Ramos (cell line): ENCODE results near the gene CCDC68.
"Not testable (repeated sequence)": the region's sequence is repeated elsewhere in the genome, so short reads cannot be mapped to it uniquely, and the experiment has no call there.

Experiments
- in situ Hi-C: fragments of 300-500 bp; cut with MboI; formaldehyde crosslinking; loops from one replicate; pipeline ENCODE4 v1.14.3; 2022; ENCODE audit warnings: low sequenced_read_pairs; ENCODE audit not compliant: unreplicated experiment

Gene CCDC68, protein sequence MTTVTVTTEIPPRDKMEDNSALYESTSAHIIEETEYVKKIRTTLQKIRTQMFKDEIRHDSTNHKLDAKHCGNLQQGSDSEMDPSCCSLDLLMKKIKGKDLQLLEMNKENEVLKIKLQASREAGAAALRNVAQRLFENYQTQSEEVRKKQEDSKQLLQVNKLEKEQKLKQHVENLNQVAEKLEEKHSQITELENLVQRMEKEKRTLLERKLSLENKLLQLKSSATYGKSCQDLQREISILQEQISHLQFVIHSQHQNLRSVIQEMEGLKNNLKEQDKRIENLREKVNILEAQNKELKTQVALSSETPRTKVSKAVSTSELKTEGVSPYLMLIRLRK

DNA sequence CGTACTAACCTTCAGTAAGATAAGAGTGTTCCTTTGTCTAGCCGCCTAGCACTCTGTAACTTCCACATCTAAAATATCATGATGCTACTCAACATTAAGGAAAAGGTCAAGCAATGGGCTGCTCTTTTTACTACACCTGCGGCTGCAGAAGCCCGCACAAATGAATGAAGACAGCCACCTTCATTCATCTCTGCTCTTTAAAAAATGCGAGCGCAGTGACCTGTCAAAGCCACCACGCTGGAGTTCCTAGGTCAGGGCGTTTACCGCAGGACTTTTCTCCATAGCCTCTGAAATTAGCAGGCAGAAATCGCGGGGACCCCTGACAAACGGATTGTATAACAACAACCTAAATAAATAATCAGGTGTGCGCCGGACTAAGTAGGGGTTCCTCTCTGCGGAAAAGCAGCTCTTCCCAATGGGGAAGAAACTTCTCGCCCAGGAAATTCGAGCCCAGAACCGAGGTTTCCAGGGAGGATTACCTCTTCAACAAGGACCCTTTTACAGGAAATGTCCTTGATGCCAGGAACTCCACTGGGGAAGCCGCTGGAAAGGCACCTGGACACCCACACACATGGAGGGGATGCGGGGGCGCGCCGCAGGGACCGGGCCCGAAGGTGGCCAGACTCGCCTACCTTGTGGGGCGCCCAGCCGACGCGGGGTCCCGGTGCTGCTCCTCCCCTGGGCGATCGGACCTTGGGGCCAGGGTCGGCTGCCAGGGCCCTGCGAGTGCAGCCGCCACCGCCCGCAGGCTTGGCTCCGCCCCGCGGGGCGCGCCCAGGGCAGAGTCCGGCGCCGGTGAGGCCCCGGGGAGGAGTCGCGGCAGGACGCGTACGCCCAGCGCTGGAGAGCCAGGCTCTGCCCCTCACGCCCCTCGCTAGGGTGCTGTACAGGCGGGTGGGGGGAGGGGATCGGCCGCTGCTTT lies at the start of gene CCDC68:
Gene CCDC68 (minus strand): TSS at position 758 of the 922 bp plus-strand sequence. CDS start 16,670 bp downstream, outside the sequence.
- in situ Hi-C loops: no loop called here

DNA sequence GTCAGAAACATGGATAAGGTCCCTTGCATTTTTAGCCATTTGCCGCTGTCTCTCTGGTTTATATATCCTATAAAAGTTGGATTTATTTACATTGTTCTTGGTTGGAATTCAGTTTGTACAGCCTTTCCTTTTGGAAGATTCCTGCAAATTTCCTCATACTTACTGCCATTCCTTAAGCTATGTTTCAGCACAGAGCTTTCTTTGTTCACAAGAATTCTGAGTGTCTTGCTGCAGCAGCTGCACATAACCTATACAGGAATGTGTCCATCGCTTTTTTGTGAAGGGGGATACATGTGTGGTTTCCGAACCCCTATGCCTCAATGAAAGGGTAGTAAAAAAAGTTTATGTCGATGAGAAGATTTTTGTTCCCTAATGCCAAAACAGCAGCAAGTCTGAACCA lies 48.3 kb upstream of the CCDC68 start:
- in situ Hi-C loops: no loop called here

DNA sequence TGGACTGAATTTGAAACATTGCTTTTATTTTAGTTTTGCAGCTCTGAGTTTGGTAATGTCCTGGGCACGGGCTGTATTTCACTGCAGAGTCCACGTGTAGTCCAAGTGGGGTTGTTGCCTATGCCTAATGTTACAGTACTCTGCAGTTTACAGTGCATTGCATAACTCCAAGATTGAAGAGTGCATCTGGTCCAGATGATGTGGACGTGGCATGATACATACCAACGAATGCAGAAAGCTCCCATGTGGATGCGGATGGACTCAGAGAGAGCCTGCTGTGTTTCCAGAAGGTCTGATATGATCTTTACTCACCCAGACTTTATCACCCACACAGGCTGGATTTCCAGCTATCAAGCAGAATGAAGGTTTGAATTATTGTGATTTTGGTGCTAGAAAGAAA lies 44.4 kb upstream of the CCDC68 start:
- in situ Hi-C loops: no loop called here

DNA sequence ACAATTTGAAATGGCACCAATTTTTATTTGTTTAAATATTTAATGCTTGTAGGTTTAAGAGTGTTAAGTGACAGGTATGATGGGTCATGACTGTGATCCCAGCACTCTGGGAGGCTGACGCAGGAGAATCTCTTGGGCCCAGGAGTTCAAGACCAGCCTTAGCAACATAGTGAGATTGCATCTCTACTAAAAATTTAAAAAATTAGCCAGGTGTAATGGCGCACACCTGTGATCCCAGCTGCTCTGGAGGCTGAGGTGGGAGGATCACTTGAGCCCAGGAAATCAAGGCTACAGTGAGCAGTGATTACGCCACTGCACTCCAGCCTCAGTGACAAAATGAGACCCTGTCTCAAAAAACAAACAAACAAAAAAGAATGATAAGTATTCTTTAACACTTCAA lies 43.0 kb upstream of the CCDC68 start:
- in situ Hi-C loops: no loop called here

DNA sequence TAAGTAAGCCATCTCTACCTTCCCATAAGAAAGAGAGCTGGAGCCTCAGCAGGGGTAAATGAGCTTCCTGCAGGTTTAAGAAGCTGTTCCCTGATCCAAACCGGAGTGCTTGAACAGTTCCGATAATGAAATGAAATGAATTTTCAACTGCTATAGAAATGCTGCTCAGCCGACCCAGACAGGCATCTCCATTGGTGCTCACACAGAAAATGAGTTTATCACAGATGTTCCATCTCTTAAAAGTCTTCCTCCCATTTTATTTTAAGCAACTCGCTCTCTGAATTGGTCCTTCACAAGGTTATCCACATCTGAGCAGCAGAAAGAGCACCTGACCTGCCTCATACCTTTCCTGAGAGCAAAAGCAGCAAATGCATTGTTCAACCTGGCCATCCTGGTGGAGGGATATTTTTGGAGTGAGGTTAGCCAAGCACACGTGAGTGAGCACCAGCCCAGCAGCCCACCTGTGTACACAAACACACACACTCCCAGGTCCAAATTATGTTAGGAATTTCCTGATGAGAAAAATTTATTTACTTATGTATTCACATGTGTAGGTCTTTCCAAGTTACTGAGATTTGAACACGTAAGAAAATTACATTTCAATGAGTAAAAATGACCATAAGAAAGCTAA lies 42.2 kb upstream of the CCDC68 start:
- in situ Hi-C loops: no loop called here

DNA sequence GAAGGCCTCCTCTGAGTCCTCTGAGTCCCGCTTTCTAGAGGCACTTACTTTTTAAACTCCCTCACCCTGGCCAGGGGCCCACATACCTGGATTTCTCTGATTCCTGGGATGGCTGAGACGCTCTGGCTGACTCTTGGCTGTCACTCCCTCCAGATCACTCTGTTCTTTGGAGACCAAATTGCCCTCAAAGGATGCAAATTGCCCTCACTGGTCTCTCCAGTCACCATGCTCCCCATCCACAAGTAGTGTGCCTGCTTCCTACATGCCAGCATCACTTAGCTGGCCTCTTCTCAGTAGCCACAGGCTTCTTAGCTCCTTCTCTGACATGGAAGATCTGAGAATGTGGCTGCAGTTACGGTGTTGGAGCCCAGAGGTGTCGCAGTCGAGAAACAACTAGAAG lies 41.3 kb upstream of the CCDC68 start:
- in situ Hi-C loops: no loop called here

DNA sequence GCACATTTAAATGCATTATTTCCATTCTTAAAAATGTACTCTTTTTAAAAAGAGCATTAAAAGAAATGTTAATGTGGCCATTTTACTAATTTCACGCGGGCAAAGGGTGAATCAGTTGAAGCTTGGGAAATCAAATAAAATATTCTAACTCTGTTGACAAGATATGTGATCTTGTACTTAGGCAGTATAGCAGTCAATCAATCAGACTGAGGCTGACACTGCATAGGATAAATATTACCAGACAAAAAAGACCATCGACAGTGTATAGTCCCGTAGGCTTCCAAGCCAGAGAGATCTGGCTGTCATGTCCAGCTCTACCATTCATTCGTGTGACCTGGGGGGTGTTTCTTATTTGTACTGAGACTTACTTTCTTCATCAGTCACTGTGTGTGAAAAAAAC lies 39.8 kb upstream of the CCDC68 start:
- in situ Hi-C loops: no loop called here

DNA sequence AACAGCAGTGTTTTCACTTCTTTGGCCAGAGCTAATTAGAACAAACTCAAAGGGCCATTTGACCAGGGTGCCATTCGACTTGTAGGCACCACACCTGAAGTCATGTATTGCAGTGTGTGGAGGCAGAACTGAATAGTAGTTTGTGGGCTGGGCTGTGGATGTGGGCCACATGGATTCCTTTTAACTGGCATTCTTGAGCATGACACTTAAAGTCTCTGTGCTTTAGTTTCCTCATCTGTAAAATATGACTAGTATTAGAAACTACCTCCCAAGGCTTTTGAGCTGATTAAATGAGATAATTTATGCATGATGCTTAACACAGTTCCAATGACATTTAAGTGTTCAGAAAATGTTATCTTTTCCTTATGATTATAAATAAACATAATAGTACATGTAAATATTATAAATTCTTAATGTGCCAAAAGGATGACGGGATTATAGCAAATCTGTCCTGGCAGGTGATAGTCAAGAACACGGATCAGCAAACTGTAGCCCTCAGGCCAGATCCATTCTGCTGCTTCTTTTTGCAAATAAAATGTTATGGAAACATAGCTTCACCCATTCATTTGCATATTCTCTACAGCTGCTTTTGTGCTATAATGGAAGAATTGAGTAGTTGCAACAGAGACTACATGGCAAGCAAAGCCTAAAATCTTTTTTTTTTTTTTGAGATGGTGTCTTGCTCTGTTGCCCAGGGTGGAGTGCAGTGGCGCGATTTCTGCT lies 36.3 kb upstream of the CCDC68 start:
- in situ Hi-C loops: no loop called here

DNA sequence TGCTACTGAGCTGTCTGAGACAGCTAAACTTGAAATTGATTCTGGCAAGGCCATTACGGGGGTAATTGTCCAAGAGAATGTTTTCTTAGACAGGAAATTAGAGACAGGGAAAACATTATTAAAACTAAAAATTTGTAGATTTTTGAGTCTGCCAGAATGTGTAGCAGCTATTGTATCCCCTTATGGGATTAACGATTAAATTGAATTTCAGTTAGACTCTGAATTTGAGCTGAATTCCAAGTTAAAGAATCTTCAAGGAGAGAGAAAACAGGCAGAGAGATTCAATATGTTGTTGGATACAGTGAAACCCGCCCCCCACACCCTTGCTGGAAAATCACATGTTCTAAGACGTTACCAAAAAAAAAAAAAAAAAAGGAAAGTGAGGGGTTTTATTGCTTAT lies 32.7 kb upstream of the CCDC68 start:
- in situ Hi-C loops: no loop called here

DNA sequence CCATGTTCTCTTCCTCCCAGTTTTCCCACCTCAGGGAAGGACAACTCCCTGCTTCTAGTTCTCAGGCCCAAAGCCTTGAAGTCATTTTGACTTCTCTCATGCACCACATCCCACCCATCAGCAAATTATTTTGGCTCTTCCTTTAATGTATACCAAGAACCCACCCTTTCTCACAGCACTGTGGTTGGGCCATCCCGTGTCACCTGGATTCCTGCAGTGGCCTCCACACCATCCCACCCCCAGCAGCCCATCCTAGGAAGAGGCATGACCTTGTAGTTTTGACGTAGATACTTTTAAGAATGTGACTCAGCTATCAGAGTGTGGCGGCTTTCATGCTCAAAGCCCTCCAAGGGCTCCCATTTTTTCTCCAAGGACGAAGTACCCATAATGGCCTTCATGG lies 25.6 kb upstream of the CCDC68 start:
- in situ Hi-C loops: loop anchor here (5.0 kb wide), 1 partner anchor 423 kb away; no protein-coding TSS in a partner anchor

DNA sequence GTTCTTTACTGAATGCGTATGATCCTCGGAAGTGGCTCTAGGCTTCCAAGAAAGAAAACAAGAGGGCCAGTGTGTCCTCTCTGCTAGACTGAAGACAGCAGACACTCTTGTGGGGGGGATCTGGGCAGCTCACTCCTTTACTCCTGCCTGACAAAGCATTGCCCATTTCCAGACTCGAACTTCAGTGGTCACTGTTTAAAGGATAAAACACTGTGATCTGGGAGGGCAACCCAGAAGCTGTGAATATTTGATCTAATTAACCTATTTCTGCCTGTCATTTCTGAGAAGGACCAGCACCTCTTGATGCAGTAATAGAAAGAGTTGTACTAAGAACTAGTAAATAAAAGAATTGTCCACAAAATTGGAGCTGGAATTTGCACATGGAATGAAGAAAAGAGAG lies 24.5 kb upstream of the CCDC68 start:
- in situ Hi-C loops: loop anchor here (5.0 kb wide), 1 partner anchor 421 kb away; no protein-coding TSS in a partner anchor

DNA sequence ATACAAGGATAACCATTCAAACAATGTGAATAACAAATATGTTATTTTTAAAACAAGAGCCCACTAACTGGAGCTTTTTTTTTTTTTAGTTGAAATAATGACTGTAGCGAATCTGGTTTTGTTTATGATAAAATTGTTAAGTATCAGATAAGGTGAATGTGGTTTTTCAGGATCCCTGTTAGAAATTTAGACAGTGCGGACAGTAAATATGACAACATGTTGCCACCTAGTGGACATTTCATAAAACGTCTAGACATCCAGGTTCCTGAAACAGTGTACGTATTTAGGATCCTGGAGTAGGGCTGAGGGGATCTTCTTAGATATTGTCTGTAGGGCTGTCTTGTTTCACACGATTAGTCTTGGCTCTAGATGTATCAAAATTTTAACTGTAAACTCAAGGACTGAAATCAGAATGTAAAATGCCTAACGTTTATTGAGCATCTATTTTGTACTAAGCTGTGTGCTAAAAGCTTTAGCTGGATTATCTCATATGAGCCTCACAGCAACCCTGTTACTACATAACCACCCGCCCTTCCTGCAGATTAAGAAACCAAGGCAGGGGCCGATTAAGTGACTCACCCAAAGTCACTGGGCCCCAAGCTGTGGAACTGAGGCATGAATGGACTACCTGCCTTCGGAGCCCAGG lies 23.9 kb upstream of the CCDC68 start:
- in situ Hi-C loops: loop anchor here (5.0 kb wide), 1 partner anchor 421 kb away; no protein-coding TSS in a partner anchor

DNA sequence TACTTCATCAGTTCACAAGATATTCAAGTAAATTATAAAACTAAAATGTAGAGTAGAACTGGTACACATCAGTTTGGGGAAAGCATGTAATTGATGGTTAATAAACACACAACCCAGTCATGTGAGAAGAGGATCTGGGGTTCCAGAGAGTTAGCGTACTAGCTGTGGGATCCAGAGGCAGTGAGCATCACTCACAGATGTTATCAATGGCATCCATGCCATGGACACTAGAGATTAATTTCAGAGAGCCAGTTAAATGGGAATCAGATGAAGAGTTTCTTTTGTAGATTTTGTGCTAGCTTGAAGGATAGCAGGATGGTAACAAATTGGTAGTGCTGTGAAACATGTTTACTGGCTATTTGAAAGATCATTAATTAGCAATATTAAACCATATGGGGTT lies 21.8 kb upstream of the CCDC68 start:
- in situ Hi-C loops: loop anchor here (5.0 kb wide), 1 partner anchor 419 kb away; no protein-coding TSS in a partner anchor

DNA sequence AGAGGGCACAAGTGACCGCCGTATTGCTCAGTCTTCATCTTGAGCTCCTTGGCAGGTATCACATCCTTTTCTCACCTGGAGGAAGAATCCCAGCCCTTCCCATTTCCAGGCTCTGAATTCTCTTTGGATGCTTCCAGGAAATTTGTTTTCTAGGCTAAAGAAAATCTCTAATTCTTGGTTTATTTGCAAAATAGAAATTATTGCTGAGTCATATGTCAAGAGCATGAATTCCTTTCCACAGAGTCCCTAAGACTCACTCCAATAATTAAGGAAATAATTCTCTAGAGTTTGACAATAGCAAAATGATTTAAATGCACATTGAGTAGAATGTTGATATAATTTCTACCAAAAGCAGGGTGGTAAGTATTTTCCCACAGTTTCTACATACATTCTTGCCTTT lies 16.3 kb upstream of the CCDC68 start:
- in situ Hi-C loops: no loop called here

DNA sequence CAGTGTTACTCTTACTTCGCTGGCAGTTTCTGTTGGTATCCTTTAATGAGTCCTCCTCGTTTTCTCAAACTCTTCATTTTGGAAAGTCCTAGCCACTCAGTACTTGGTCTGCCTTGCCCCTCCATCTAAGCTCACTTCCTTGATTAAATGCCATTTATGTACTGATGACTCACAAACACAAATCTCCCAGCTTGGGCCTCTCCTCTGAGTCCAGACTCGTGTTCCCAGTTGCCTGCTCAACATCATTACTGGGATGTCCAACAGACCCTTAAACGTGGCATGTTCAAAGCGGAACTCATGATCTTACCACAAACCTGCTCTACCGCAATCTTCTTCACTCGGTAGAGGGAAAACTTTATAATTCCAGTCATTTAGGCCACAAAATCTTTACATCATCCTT lies 13.8 kb upstream of the CCDC68 start:
- in situ Hi-C loops: no loop called here

DNA sequence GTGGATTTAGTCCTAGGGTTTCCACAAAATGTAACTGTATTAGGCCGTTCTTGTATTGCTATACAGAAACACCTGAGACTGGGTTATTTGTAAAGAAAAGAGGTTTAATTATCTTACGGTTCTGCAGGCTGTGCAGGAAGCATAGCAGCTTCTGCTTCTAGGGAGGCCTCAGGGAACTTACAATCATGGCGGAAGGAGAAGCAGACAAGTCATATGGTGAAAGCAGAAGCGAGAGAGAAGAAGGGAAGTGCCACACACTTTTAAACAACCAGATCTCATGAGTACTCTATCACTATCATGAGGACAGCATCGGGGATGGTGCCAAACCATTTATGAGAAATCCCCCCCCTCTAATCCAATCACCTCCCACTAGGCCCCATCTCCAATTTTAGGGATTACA lies 9.5 kb upstream of the CCDC68 start:
- in situ Hi-C loops: no loop called here

DNA sequence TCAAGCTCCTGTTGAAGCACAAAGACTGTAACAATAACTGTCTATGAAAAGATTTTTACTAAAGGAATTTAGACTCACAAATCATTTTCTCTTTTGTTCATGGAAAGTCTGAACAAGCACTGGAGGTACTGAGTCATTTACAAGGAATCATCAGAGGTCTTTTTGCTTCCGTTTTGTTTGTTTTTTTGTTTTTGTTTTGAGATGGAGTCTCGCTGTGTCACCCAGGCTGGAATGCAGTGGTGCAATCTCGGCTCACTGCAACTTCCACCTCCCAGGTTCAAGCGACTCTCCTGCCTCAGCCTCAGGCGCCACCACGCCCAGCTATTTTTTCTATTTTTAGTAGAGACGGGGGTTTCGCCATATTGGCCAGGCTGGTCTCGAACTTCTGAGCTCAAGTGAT lies 9.0 kb upstream of the CCDC68 start:
- in situ Hi-C loops: not testable (repeated sequence)

DNA sequence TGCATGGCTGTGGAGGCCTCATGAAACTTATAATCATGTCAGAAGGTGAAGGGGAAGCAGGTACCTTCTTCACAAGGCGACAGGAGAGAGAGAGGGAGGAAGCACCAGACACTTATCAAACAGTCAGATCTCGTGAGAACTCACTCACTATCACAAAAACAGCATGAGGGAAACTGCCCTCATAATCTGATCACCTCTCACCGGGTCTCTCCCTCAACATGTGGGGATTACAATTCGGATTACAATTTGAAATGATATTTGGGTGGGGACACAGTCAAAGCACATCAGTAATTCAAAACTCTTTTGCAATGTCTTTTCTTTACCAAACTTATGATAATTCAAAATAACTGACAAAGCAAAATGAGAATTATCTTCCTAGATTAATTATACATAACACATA lies 8.5 kb upstream of the CCDC68 start:
- in situ Hi-C loops: no loop called here

DNA sequence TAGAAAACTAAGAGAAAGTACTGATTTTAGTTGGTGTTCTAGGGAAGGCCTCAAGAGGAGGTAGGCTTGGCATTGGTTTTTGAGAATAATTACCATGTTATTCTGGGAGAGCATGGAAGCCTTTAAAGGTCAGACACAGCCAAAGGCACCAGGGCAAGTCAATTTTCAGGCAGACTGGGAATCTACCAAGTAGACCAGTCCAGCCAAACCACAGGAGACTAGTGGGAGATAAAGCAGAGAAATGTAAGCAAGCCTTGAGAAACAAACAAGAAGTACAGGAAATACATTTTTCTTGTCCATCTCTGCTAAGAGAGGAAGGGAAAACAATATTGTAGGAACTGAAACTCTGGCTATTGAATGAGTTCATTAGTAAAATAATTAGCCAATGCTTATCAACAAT lies 5.5 kb upstream of the CCDC68 start:
- in situ Hi-C loops: no loop called here
